AML-193 (cell line): ENCODE measurements around the gene DGKK.
A peak's percentile ranks its signal among the peaks of the same experiment; 100 is the strongest.

Experiments
- DNase-seq, 2 experiments: peaks; one replicate each; lab custom pipeline; 2025; lab: John Stamatoyannopoulos, UW

The DGKK gene

GRCh38 chrX:50470103-50471031, at the start of gene DGKK:
Gene DGKK, minus strand, starts transcription at chrX:50470825. Its CDS starts 147 bp downstream, at chrX:50470678.
- DNase-seq = no peak

- no peak for DNase-seq
These were observed 44.2 kb upstream of the DGKK start for GRCh38 chrX:50514811-50515210.

GRCh38 chrX:50497114-50497513, 26.5 kb upstream of the DGKK start:
- no peak for DNase-seq

- no peak for DNase-seq
These were observed 25.0 kb upstream of the DGKK start for GRCh38 chrX:50495616-50496015.

- no peak for DNase-seq
These were observed 22.1 kb upstream of the DGKK start for GRCh38 chrX:50492720-50493119.

GRCh38 chrX:50484662-50485061, 14.0 kb upstream of the DGKK start:
- no peak for DNase-seq

- DNase-seq = peak; percentile 21 to 39
These were observed 12.7 kb upstream of the DGKK start for GRCh38 chrX:50483283-50483682.

- DNase-seq = no peak
These were observed 4.6 kb upstream of the DGKK start for GRCh38 chrX:50475208-50475607.

GRCh38 chrX:50471390-50471789, 765 bp upstream of the DGKK start:
- DNase-seq = no peak

GRCh38 chrX:50469206-50469605, 1.4 kb downstream of the DGKK start:
- DNase-seq = no peak

- no peak for DNase-seq
These were observed 11.0 kb downstream of the DGKK start for GRCh38 chrX:50459615-50460014.

- DNase-seq = no peak
These were observed 12.1 kb downstream of the DGKK start for GRCh38 chrX:50458483-50458882.

- peak; percentile 68 to 74 for DNase-seq
These were observed 13.7 kb downstream of the DGKK start for GRCh38 chrX:50456712-50457484.

GRCh38 chrX:50452782-50453181, 17.8 kb downstream of the DGKK start:
- DNase-seq = no peak

GRCh38 chrX:50450324-50450723, 20.3 kb downstream of the DGKK start:
- DNase-seq = no peak

GRCh38 chrX:50448565-50448964, 22.1 kb downstream of the DGKK start:
- DNase-seq = peak; percentile 53 to 54

GRCh38 chrX:50447535-50447934, 23.1 kb downstream of the DGKK start:
- DNase-seq = no peak

- DNase-seq = no peak
These were observed 28.1 kb downstream of the DGKK start for GRCh38 chrX:50442426-50443116.

- DNase-seq = no peak
These were observed 33.8 kb downstream of the DGKK start for GRCh38 chrX:50436797-50437196.

GRCh38 chrX:50432829-50433289, 37.8 kb downstream of the DGKK start:
- no peak for DNase-seq

GRCh38 chrX:50431623-50432022, 39.0 kb downstream of the DGKK start:
- no peak for DNase-seq

- DNase-seq = peak; percentile 4 to 23
These were observed 39.6 kb downstream of the DGKK start for GRCh38 chrX:50430917-50431575.
